Endothelial cell of hepatic sinusoid (primary cell): Measurements from ENCODE around the gene MED27.

Source experiments
- in situ Hi-C: cut with HindIII; loops from 2 replicates; pipeline ENCODE4 v1.10.0; 2017; ENCODE audit warnings: low sequenced_read_pairs

MED27 gene

GRCh38 chr9:131976157-131977108, 103.2 kb downstream of the MED27 start:
- in situ Hi-C loops = no loop called here

- in situ Hi-C loops = no loop called here
These were observed 106.8 kb downstream of the MED27 start for GRCh38 chr9:131972889-131973288.

- in situ Hi-C loops = no loop called here
These were observed 108.1 kb downstream of the MED27 start for GRCh38 chr9:131971482-131972074.

GRCh38 chr9:131969469-131969989, 110.1 kb downstream of the MED27 start:
- in situ Hi-C loops = no loop called here

- in situ Hi-C loops = no loop called here
These were observed 111.0 kb downstream of the MED27 start for GRCh38 chr9:131968632-131969031.

GRCh38 chr9:131965841-131966240, 113.8 kb downstream of the MED27 start:
- in situ Hi-C loops = no loop called here

GRCh38 chr9:131965103-131965502, 114.6 kb downstream of the MED27 start:
- in situ Hi-C loops = no loop called here

GRCh38 chr9:131963072-131964030, 116.3 kb downstream of the MED27 start:
- in situ Hi-C loops = loop anchor here (5.0 kb wide), 1 partner anchor 91 kb away; no protein-coding TSS in a partner anchor

- in situ Hi-C loops = loop anchor here (5.0 kb wide), 1 partner anchor 89 kb away; no protein-coding TSS in a partner anchor
These were observed 118.2 kb downstream of the MED27 start for GRCh38 chr9:131961496-131961880.

- in situ Hi-C loops = loop anchor here (5.0 kb wide), 1 partner anchor 89 kb away; no protein-coding TSS in a partner anchor
These were observed 118.7 kb downstream of the MED27 start for GRCh38 chr9:131960851-131961495.

GRCh38 chr9:131960311-131960710, 119.4 kb downstream of the MED27 start:
- in situ Hi-C loops = loop anchor here (5.0 kb wide), 1 partner anchor 88 kb away; no protein-coding TSS in a partner anchor

- in situ Hi-C loops = loop anchor here (5.0 kb wide), 1 partner anchor 88 kb away; no protein-coding TSS in a partner anchor
These were observed 119.8 kb downstream of the MED27 start for GRCh38 chr9:131959887-131960286.

- in situ Hi-C loops = no loop called here
These were observed 120.6 kb downstream of the MED27 start for GRCh38 chr9:131959056-131959455.

- in situ Hi-C loops = no loop called here
These were observed 125.4 kb downstream of the MED27 start for GRCh38 chr9:131954299-131954698.

- in situ Hi-C loops = no loop called here
These were observed 127.8 kb downstream of the MED27 start for GRCh38 chr9:131951905-131952304.

- in situ Hi-C loops = no loop called here
These were observed 128.5 kb downstream of the MED27 start for GRCh38 chr9:131951155-131951554.

GRCh38 chr9:131950487-131950886, 129.2 kb downstream of the MED27 start:
- in situ Hi-C loops = no loop called here

GRCh38 chr9:131946180-131946579, 133.5 kb downstream of the MED27 start:
- in situ Hi-C loops = no loop called here

GRCh38 chr9:131943351-131943841, 136.3 kb downstream of the MED27 start:
- in situ Hi-C loops = no loop called here
